ENCODE data around the gene YEATS2. TPM values are rescaled to one million over a fixed set of nuclear protein-coding genes. Genes with fewer than 3 reads are reported as not detected.
"Not testable (repeated sequence)": the region's sequence is repeated elsewhere in the genome, so short reads cannot be mapped to it uniquely, and the experiment has no call there.

The YEATS2 gene
- polyA plus RNA-seq, 4 donors = 3.5 to 19.2 (median 6.0) TPM

DNA sequence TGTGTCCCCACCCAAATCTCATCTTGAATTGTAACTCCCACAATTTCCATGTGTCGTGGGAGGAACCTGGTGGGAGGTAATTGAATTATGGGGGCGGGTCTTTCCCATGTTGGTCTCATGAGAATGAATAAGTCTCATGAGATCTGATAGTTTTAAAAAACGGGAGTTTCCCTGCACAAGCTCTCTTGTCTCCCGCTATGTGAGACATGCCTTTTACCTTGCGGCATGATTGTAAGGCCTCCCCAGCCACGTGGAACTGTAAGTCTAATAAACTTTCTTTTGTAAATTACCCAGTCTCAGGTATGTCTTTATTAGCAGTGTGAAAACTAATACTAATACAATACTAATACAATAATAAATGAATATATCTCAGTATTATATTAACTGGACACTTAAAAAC, 9.9 kb upstream of the YEATS2 start:
- Histone ChIP-seq H3K4me1 (ENCODE audit: control insufficient read depth in 3 of 3, insufficient read depth in 2 of 3, low read depth in 1 of 3, low read length in 2 of 3) (no peaks in the 10 kb centered on the region), H3K36me3 (ENCODE audit: control insufficient read depth in 3 of 3, insufficient read depth in 2 of 3, low read depth in 1 of 3, low read length in 3 of 3) (peaks cover 0 to 4% (median 0%) of the 10 kb centered on the region in 3 donors), H3K27ac (ENCODE audit: low read depth in 1 of 3, low read length in 2 of 3) (no peak overlapping the region), H3K27me3 (ENCODE audit: control insufficient read depth in 3 of 3, insufficient read depth in 3 of 3, low read length in 3 of 3) (no peaks in the 10 kb centered on the region), H3K9me3 (ENCODE audit: control insufficient read depth in 2 of 2, insufficient read depth in 1 of 2, low read depth in 1 of 2, low read length in 1 of 2) (no peaks in the 10 kb centered on the region), H3K4me3 (ENCODE audit: low read depth in 1 of 3, low read length in 3 of 3) (no peak overlapping the region)
- no peak for DNase-seq
- FAIRE-seq = no peak
- WGBS, 3 donors = 81 to 88% (median 86%) methylated on average over 6 of the region's 6 CpGs

- Histone ChIP-seq H3K36me3 (ENCODE audit: control insufficient read depth in 3 of 3, insufficient read depth in 2 of 3, low read depth in 1 of 3, low read length in 3 of 3) (no peaks in the 10 kb centered on the region), H3K4me3 (ENCODE audit: low read depth in 1 of 3, low read length in 3 of 3) (no peak overlapping the region), H3K4me1 (ENCODE audit: control insufficient read depth in 3 of 3, insufficient read depth in 2 of 3, low read depth in 1 of 3, low read length in 2 of 3) (no peaks in the 10 kb centered on the region), H3K27me3 (ENCODE audit: control insufficient read depth in 3 of 3, insufficient read depth in 3 of 3, low read length in 3 of 3) (no peaks in the 10 kb centered on the region), H3K27ac (ENCODE audit: low read depth in 1 of 3, low read length in 2 of 3) (no peak overlapping the region), H3K9me3 (ENCODE audit: control insufficient read depth in 2 of 2, insufficient read depth in 1 of 2, low read depth in 1 of 2, low read length in 1 of 2) (no peaks in the 10 kb centered on the region)
- DNase-seq (no peak), FAIRE-seq (no peak)
- 61 to 76% (median 72%) methylated on average over 3 of the region's 3 CpGs for WGBS, 3 donors
Observed at GRCh38 chr3:183688874-183689273, 8.7 kb upstream of the YEATS2 start.

DNA sequence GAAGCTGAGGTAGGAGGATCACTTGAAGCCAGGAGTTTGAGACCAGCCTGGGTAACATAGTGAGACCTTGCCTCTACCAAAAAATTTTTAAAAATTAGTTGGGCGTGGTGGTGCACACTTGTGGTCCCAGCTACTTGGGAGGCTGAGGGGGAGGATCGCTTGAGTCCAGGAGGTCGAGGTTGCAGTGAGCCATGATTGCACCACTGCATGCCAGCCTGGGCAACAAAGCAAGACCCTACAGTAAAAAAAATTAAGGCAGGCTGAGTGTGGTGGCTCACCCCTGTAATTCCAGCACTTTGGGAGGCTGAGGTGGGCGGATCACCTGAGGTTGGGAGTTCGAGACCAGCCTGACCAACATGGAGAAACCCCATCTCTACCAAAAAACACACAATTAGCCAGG, 8.0 kb upstream of the YEATS2 start:
- not testable (repeated sequence) for H3K4me3 ChIP-seq (ENCODE audit: low read depth in 1 of 3, low read length in 3 of 3); H3K27me3 ChIP-seq (ENCODE audit: control insufficient read depth in 3 of 3, insufficient read depth in 3 of 3, low read length in 3 of 3); DNase-seq; H3K9me3 ChIP-seq (ENCODE audit: control insufficient read depth in 2 of 2, insufficient read depth in 1 of 2, low read depth in 1 of 2, low read length in 1 of 2); H3K27ac ChIP-seq (ENCODE audit: low read depth in 1 of 3, low read length in 2 of 3); H3K4me1 ChIP-seq (ENCODE audit: control insufficient read depth in 3 of 3, insufficient read depth in 2 of 3, low read depth in 1 of 3, low read length in 2 of 3); FAIRE-seq; H3K36me3 ChIP-seq (ENCODE audit: control insufficient read depth in 3 of 3, insufficient read depth in 2 of 3, low read depth in 1 of 3, low read length in 3 of 3)
- WGBS, 3 donors = 94 to 99% (median 96%) methylated on average over 5 of the region's 5 CpGs

DNA sequence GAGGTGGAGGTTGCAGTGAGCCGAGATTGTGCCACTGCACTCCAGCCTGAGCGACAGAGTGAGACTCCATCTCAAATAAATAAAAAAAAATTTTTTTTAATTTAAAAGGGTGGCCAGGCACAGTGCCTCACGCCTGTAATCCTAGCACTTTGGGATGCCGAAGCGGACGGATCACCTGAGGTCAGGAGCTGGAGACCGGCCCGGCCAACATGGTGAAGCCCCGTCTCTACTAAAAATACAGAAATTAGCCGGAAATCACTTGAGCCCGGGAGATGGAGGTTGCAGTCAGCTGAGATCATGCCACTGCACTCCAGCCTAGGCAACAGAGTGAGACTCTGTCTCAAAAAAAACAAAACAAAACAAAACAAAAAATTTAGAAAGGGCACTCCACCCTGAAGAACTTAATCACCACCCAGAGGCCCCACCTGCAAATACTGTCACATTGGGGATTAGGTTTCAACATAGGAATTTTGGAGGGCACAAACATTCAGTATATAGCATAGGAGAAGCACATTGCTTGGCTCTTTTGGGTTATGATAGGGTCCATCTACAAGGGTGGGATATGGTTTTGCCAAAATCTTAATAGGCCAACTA, 7.1 kb upstream of the YEATS2 start:
- FAIRE-seq (no peak), DNase-seq (no peak)
- H3K4me3 ChIP-seq (ENCODE audit: low read depth in 1 of 3, low read length in 3 of 3) = no peak overlapping the region
- H3K27ac ChIP-seq (ENCODE audit: low read depth in 1 of 3, low read length in 2 of 3) = no peak overlapping the region
- H3K9me3 ChIP-seq (ENCODE audit: control insufficient read depth in 2 of 2, insufficient read depth in 1 of 2, low read depth in 1 of 2, low read length in 1 of 2) = no peaks in the 10 kb centered on the region
- no peaks in the 10 kb centered on the region for H3K27me3 ChIP-seq (ENCODE audit: control insufficient read depth in 3 of 3, insufficient read depth in 3 of 3, low read length in 3 of 3)
- H3K4me1 ChIP-seq (ENCODE audit: control insufficient read depth in 3 of 3, insufficient read depth in 2 of 3, low read depth in 1 of 3, low read length in 2 of 3) = no peaks in the 10 kb centered on the region
- 94 to 98% (median 95%) methylated on average over 11 of the region's 11 CpGs for WGBS, 3 donors
- no peaks in the 10 kb centered on the region for H3K36me3 ChIP-seq (ENCODE audit: control insufficient read depth in 3 of 3, insufficient read depth in 2 of 3, low read depth in 1 of 3, low read length in 3 of 3)

- WGBS, 3 donors = 84 to 89% (median 87%) methylated on average over 10 of the region's 10 CpGs
- DNase-seq = peak; percentile 21 to 26
- H3K36me3 ChIP-seq (ENCODE audit: control insufficient read depth in 3 of 3, insufficient read depth in 2 of 3, low read depth in 1 of 3, low read length in 3 of 3) = no peaks in the 10 kb centered on the region
Observed at GRCh38 chr3:183692436-183692835, 5.2 kb upstream of the YEATS2 start.

DNA sequence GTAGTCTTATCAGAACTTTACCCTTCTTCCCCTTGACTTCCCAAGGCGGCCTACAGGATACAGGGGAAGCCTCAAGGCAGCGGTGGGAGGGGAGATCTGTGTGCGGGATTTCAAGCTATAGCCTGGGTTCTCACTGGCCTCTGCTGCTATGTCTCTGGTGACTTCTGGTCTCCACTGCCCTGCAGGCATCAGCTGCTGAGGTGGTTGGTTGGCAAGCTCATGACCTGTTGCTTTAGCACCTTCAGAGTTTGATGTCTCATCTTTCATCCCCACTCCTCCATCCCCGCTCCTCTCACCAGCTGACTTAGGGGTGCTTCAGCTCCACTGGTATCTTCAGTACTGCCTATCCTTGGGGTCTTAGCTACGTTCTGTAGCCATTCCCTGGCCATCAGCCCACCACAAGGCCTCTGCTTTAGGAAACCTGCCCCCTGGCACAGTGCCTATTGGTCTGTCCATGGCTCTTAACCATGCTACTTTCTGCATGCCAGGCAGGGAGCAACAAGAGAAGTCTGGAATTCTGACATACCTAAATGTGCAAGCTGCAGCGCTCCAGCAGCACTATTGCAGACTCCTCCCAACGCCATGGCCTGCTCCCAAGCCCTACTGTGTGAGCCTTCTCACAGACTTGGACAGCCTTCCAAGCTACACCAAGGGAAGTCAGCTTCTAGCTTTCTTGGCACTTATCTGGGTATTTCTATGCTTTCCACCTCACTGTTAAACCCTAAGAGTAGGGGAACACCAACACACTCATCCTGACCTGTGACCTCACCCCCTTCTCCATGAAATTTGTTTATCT, 1.8 kb upstream of the YEATS2 start:
- Histone ChIP-seq H3K4me3 (ENCODE audit: low read depth in 1 of 3, low read length in 3 of 3) (no peak overlapping the region), H3K36me3 (ENCODE audit: control insufficient read depth in 3 of 3, insufficient read depth in 2 of 3, low read depth in 1 of 3, low read length in 3 of 3) (no peaks in the 10 kb centered on the region), H3K9me3 (ENCODE audit: control insufficient read depth in 2 of 2, insufficient read depth in 1 of 2, low read depth in 1 of 2, low read length in 1 of 2) (no peaks in the 10 kb centered on the region), H3K4me1 (ENCODE audit: control insufficient read depth in 3 of 3, insufficient read depth in 2 of 3, low read depth in 1 of 3, low read length in 2 of 3) (peaks cover 0 to 9% (median 6%) of the 10 kb centered on the region in 3 donors), H3K27ac (ENCODE audit: low read depth in 1 of 3, low read length in 2 of 3) (no peak overlapping the region), H3K27me3 (ENCODE audit: control insufficient read depth in 3 of 3, insufficient read depth in 3 of 3, low read length in 3 of 3) (no peaks in the 10 kb centered on the region)
- DNase-seq (peak in 1 of 2 donors; percentile 9), FAIRE-seq (no peak)
- 88 to 92% (median 91%) methylated on average over 7 of the region's 7 CpGs for WGBS, 3 donors

More at GRCh38 chr3:183692436-183692835, 5.2 kb upstream of the YEATS2 start:
- H3K27me3 ChIP-seq (ENCODE audit: control insufficient read depth in 3 of 3, insufficient read depth in 3 of 3, low read length in 3 of 3) = no peaks in the 10 kb centered on the region
- no peak overlapping the region for H3K4me3 ChIP-seq (ENCODE audit: low read depth in 1 of 3, low read length in 3 of 3)
- no peaks in the 10 kb centered on the region for H3K4me1 ChIP-seq (ENCODE audit: control insufficient read depth in 3 of 3, insufficient read depth in 2 of 3, low read depth in 1 of 3, low read length in 2 of 3)
- no peak for FAIRE-seq
- no peaks in the 10 kb centered on the region for H3K9me3 ChIP-seq (ENCODE audit: control insufficient read depth in 2 of 2, insufficient read depth in 1 of 2, low read depth in 1 of 2, low read length in 1 of 2)
- no peak overlapping the region for H3K27ac ChIP-seq (ENCODE audit: low read depth in 1 of 3, low read length in 2 of 3)

DNA sequence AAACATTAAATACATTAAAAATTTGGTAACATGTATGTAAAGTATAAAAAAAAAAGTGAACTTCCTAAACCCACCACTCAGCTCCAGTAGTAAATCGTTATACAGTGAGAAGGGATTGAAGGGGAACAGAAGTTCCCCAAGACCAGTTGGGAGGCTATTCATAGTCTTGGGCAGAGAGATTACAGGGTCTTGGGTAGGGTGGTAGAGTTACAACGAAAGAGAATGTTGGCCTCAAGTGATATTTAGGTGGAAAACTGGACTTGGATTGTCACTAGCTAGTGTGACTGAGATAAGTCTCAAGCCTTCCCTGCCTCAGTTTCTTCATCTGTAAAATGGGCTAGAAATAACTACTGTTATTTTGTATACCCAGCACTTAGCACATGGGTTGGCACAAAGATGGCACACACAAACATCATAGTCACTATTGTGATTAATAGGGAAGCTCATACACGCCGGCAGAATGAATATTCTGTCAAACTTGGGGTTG, 431 bp upstream of the YEATS2 start:
- H3K36me3 ChIP-seq (ENCODE audit: control insufficient read depth in 3 of 3, insufficient read depth in 2 of 3, low read depth in 1 of 3, low read length in 3 of 3) = peaks cover 0 to 8% (median 0%) of the 10 kb centered on the region in 3 donors
- FAIRE-seq = no peak
- H3K9me3 ChIP-seq (ENCODE audit: control insufficient read depth in 2 of 2, insufficient read depth in 1 of 2, low read depth in 1 of 2, low read length in 1 of 2) = no peaks in the 10 kb centered on the region
- no peak for DNase-seq
- no peaks in the 10 kb centered on the region for H3K27me3 ChIP-seq (ENCODE audit: control insufficient read depth in 3 of 3, insufficient read depth in 3 of 3, low read length in 3 of 3)
- H3K4me3 ChIP-seq (ENCODE audit: low read depth in 1 of 3, low read length in 3 of 3) = peak overlapping the region; percentile 77 to 92 (median 88)
- WGBS, 3 donors = 36 to 38% (median 38%) methylated on average over 4 of the region's 4 CpGs
- peaks cover 0 to 9% (median 6%) of the 10 kb centered on the region in 3 donors for H3K4me1 ChIP-seq (ENCODE audit: control insufficient read depth in 3 of 3, insufficient read depth in 2 of 3, low read depth in 1 of 3, low read length in 2 of 3)
- H3K27ac ChIP-seq (ENCODE audit: low read depth in 1 of 3, low read length in 2 of 3) = peak overlapping the region in 2 of 3 donors; percentile 32 to 59

DNA sequence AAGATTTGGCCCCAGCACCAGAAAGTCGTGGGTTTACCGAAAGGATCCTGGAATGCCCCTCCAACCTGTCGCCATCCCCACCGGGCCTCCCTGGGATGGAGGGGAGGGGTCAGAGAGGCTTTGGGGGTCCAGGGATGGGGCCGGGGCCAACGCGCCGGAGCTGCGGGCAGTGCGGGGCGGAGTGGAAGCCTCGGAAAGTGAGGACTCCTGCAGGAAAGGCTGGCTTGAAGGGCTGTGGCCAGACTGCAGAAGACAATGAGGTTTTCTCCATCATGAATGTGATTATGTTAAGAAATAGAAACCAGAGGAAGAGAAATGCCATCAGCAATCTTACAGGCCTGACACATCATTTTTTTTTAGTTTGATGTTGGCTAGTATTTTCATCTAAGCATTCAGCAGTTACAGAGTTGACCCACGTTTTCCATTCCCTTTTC, 738 bp downstream of the YEATS2 start:
- Histone ChIP-seq H3K4me1 (ENCODE audit: control insufficient read depth in 3 of 3, insufficient read depth in 2 of 3, low read depth in 1 of 3, low read length in 2 of 3) (peaks cover 0 to 9% (median 6%) of the 10 kb centered on the region in 3 donors), H3K4me3 (ENCODE audit: low read depth in 1 of 3, low read length in 3 of 3) (peak overlapping the region; percentile 77 to 92 (median 88)), H3K9me3 (ENCODE audit: control insufficient read depth in 2 of 2, insufficient read depth in 1 of 2, low read depth in 1 of 2, low read length in 1 of 2) (no peaks in the 10 kb centered on the region), H3K27ac (ENCODE audit: low read depth in 1 of 3, low read length in 2 of 3) (peak overlapping the region; percentile 73 to 87 (median 83)), H3K36me3 (ENCODE audit: control insufficient read depth in 3 of 3, insufficient read depth in 2 of 3, low read depth in 1 of 3, low read length in 3 of 3) (peaks cover 0 to 8% (median 0%) of the 10 kb centered on the region in 3 donors), H3K27me3 (ENCODE audit: control insufficient read depth in 3 of 3, insufficient read depth in 3 of 3, low read length in 3 of 3) (no peaks in the 10 kb centered on the region)
- DNase-seq (peak; percentile 35 to 57), FAIRE-seq (no peak)
- 0 to 1% (median 0%) methylated on average over 13 of the region's 13 CpGs for WGBS, 3 donors
